ENCODE data around the gene PTPRT. TPM values are rescaled to one million over a fixed set of nuclear protein-coding genes. Genes with fewer than 3 reads are reported as not detected.

Gene PTPRT
- total and polyA plus RNA-seq, 12 donors, result 0.04 to 0.53 (median 0.22) TPM; not detected in 1

- Histone ChIP-seq H3K4me1 (peaks cover 0 to 16% (median 0%) of the 10 kb centered on the region in 9 donors), H3K27me3 (peaks cover 0 to 3% (median 0%) of the 10 kb centered on the region in 7 donors), H3K9me3 (no peaks in the 10 kb centered on the region), H3K27ac (no peak overlapping the region), H3K4me3 (no peak overlapping the region), H3K36me3 (no peaks in the 10 kb centered on the region)
- DNase-seq (no peak), ATAC-seq (no peak)
- TF ChIP-seq CTCF (IDR thresholded peaks at IDR 0.05), result no peak
- 79 to 84% methylated on average over 11 of the region's 11 CpGs for WGBS, 2 donors
- intact Hi-C loops (cut with DNase I), result loop anchor here in 1 of 10 donors (10.0 kb wide), 1 partner anchor 47 kb away; no protein-coding TSS in a partner anchor
These were observed 748.4 kb downstream of the PTPRT start for GRCh38 chr20:42441196-42441863.

DNA sequence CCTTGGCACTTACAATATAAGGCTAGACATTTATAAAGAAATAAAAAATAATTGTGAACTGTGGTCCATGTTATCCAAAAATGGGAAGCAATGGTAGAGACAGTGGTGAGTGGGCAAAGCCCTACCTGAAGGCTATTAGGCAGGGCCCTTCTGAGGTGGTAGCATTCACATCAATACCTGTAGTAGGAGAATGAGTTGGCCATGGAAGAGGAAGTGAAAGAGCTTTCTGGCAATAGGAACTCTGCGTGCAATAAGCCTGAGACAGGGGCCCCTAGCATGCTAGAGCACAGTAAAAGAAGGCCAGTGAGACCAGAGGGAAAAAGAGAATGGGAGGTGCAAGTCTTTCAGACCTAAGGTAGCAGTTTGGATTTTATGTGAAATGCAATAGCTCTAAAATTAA is 754.5 kb downstream of the PTPRT start:
- whole genome bisulfite sequencing, 2 donors, result 65 to 80% methylated on average over 1 of the region's 1 CpG
- no peaks in the 10 kb centered on the region for H3K9me3 ChIP-seq
- no peak for DNase-seq
- H3K36me3 ChIP-seq, result no peaks in the 10 kb centered on the region
- peaks cover 0 to 15% (median 0%) of the 10 kb centered on the region in 9 donors for H3K4me1 ChIP-seq
- ATAC-seq, result no peak
- H3K4me3 ChIP-seq, result no peak overlapping the region
- intact Hi-C loops (cut with DNase I), result no loop called here
- H3K27me3 ChIP-seq, result no peaks in the 10 kb centered on the region
- no peak overlapping the region for H3K27ac ChIP-seq
- TF ChIP-seq CTCF (IDR thresholded peaks at IDR 0.05), result no peak

DNA sequence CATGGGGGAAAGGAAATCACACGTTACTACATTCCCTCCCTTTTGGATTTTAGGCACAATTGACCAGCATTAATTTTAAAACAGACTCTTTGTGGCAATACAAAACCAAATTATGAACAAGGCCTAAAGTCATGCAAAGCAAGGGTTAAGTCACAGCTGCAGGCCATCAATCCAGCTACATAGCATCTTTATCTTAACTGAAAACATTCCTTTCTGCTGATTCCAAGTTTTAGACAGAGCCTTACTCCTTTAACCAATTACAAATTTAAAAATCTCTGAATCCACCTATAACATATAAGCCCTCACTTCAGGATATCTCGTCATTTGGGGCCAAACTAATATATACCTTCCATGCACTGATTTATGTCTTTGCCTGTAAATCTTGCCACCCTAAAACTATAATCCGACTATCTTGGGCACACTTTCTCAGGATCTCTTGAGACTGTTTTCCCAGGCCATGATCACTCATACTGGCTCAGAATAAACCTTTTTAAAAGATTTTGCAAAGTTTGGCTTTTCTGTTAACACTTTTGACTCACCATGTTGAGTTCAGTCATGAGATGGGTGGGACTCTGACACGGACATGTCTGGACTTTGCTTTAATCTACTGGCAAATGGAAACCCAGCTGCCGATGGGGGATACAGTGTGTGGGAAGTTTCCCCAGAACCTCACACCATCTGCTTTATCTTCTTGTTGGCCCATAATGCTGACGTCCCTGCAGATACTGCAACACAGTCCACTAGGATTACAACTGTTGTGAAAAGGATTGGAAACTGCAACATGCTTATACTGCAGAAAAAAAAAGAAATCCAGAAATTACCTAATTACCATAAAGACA is 757.0 kb downstream of the PTPRT start:
- peak overlapping the region in 8 of 10 donors; percentile 20 to 65 (median 50) for H3K27ac ChIP-seq
- WGBS, 2 donors, result 34 to 36% methylated on average over 6 of the region's 6 CpGs
- peak; percentile 84 to 92 (median 89) for ATAC-seq

More for the DNA sequence above, 757.0 kb downstream of the PTPRT start:
- no peak for TF ChIP-seq CTCF (IDR thresholded peaks at IDR 0.05)
- Histone ChIP-seq H3K4me3 (no peak overlapping the region), H3K27me3 (no peaks in the 10 kb centered on the region), H3K36me3 (no peaks in the 10 kb centered on the region), H3K9me3 (no peaks in the 10 kb centered on the region), H3K4me1 (peaks cover 0 to 10% (median 0%) of the 10 kb centered on the region in 9 donors)
- intact Hi-C loops (cut with DNase I), result no loop called here
- peak in 1 of 2 donors; percentile 39 for DNase-seq

All from heart right ventricle (tissue), 16 donors.